Parathyroid adenoma (tissue), 2 donors: ENCODE measurements around the gene MYOF.
"Not testable (repeated sequence)": the region's sequence is repeated elsewhere in the genome, so short reads cannot be mapped to it uniquely, and the experiment has no call there.

ENCODE experiments used
- H2AFZ ChIP-seq: fragments of 300-600 bp; sonication (generic); one replicate; pipeline ENCODE4 v1.7.0; 2017; ENCODE audit warnings: antibody characterized with exemption, mild to moderate bottlenecking
- H3K27ac ChIP-seq: fragments of 300-600 bp; sonication (generic); one replicate; pipeline ENCODE4 v1.7.0; 2017
- H3K27me3 ChIP-seq: fragments of 300-600 bp; sonication (generic); one replicate; pipeline ENCODE4 v1.7.0; 2017; ENCODE audit warnings: low read length; ENCODE audit not compliant: control insufficient read depth, insufficient read depth
- H3K36me3 ChIP-seq: fragments of 300-600 bp; sonication (generic); one replicate; pipeline ENCODE4 v1.7.0; 2017; ENCODE audit warnings: low read length; ENCODE audit not compliant: control insufficient read depth, insufficient read depth
- H3K4me1 ChIP-seq: fragments of 300-600 bp; sonication (generic); one replicate; pipeline ENCODE4 v1.7.0; 2017; ENCODE audit warnings: control low read depth
- H3K4me2 ChIP-seq: fragments of 300-600 bp; sonication (generic); one replicate; pipeline ENCODE4 v1.7.0; 2017; ENCODE audit warnings: low read length
- H3K4me3 ChIP-seq: fragments of 300-600 bp; sonication (generic); one replicate; pipeline ENCODE4 v1.7.0; 2017; ENCODE audit warnings: low read depth, low read length
- H3K79me2 ChIP-seq: fragments of 300-600 bp; sonication (generic); one replicate; pipeline ENCODE4 v1.7.0; 2017; ENCODE audit warnings: control low read depth
- H3K9ac ChIP-seq: fragments of 300-600 bp; sonication (generic); one replicate; pipeline ENCODE4 v1.7.0; 2017; ENCODE audit warnings: mild to moderate bottlenecking
- H3K9me3 ChIP-seq: fragments of 300-600 bp; sonication (generic); one replicate; pipeline ENCODE4 v1.7.0; 2017; ENCODE audit warnings: low read length; ENCODE audit not compliant: control insufficient read depth
- CTCF ChIP-seq: fragments of 300-600 bp; sonication (generic); IDR thresholded peaks from one replicate; pipeline ENCODE4 v1.7.0; 2017; ENCODE audit warnings: antibody characterized with exemption, mild to moderate bottlenecking
- donor health status: primary hyperparathyroidism.

Gene MYOF

DNA sequence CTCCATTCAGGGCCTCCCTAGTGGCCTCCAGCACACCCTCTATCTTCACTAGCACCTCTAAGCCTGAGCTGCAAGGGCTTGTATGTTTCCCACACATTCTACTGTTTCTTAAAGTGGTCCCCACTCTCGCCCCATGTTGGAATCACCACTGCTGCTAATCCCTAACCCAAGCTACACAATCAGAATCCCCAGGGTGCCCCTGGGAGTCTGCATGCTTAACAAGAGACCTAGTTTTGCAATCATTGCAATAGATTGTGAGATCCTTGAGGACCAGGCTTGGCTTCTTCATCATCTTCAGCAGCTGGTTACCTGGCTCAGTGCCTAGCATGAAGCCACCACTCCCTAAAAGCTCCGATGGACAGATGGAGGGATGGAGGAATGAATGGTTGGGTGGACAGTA, 113.9 kb downstream of the MYOF start:
- Histone ChIP-seq H3K79me2 (no peaks in the 10 kb centered on the region), H3K4me1 (no peaks in the 10 kb centered on the region)

GRCh38 chr10:93367664-93368063, 114.5 kb downstream of the MYOF start:
- H3K27ac ChIP-seq = no peak overlapping the region

More for the DNA sequence above, 113.9 kb downstream of the MYOF start:
- H2AFZ ChIP-seq = no peak overlapping the region
- no peaks in the 10 kb centered on the region for H3K9me3 ChIP-seq
- no peak overlapping the region for H3K9ac ChIP-seq
- no peaks in the 10 kb centered on the region for H3K27me3 ChIP-seq
- no peak overlapping the region for H3K4me2 ChIP-seq
- TF ChIP-seq CTCF = no peak
- H3K27ac ChIP-seq = no peak overlapping the region
- H3K36me3 ChIP-seq = no peaks in the 10 kb centered on the region
- H3K4me3 ChIP-seq = no peak overlapping the region

GRCh38 chr10:93364966-93365365, 117.2 kb downstream of the MYOF start:
- Histone ChIP-seq H3K4me3 (no peak overlapping the region), H3K9me3 (no peaks in the 10 kb centered on the region), H3K9ac (no peak overlapping the region), H3K36me3 (no peaks in the 10 kb centered on the region), H3K27me3 (no peaks in the 10 kb centered on the region), H3K4me2 (no peak overlapping the region), H3K79me2 (no peaks in the 10 kb centered on the region), H3K27ac (no peak overlapping the region), H3K4me1 (no peaks in the 10 kb centered on the region), H2AFZ (no peak overlapping the region)
- no peak for TF ChIP-seq CTCF

More at GRCh38 chr10:93367664-93368063, 114.5 kb downstream of the MYOF start:
- Histone ChIP-seq H3K9me3 (no peaks in the 10 kb centered on the region), H3K4me3 (no peak overlapping the region), H2AFZ (no peak overlapping the region), H3K36me3 (no peaks in the 10 kb centered on the region), H3K4me2 (no peak overlapping the region), H3K79me2 (no peaks in the 10 kb centered on the region), H3K27me3 (no peaks in the 10 kb centered on the region), H3K9ac (no peak overlapping the region), H3K4me1 (no peaks in the 10 kb centered on the region)
- no peak for TF ChIP-seq CTCF

- H3K9me3 ChIP-seq = no peaks in the 10 kb centered on the region
- H2AFZ ChIP-seq = no peak overlapping the region
- no peaks in the 10 kb centered on the region for H3K79me2 ChIP-seq
- H3K4me1 ChIP-seq = no peaks in the 10 kb centered on the region
- no peak for TF ChIP-seq CTCF
- no peak overlapping the region for H3K4me3 ChIP-seq
- no peaks in the 10 kb centered on the region for H3K27me3 ChIP-seq
- H3K27ac ChIP-seq = no peak overlapping the region
- no peak overlapping the region for H3K4me2 ChIP-seq
- no peak overlapping the region for H3K9ac ChIP-seq
- H3K36me3 ChIP-seq = no peaks in the 10 kb centered on the region
These were observed 118.1 kb downstream of the MYOF start for GRCh38 chr10:93363891-93364648.

DNA sequence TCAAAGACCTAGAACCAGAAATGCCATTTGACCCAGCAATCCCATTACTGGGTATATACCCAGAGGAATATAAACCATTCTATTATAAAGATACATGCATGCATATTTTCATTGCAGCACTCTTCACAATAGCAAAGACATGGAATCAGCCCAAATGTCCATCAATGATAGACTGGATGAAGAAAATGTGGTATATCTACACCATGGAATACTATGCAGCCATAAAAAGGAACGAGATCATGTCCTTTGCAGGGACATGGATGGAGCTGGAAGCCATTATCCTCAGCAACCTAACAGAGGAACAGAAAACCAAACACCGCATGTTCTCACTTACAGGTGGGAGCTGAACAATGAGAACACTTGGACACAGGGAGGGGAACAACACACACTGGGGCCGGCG, 123.7 kb downstream of the MYOF start:
- not testable (repeated sequence) for H3K4me1 ChIP-seq, H3K4me2 ChIP-seq, H3K4me3 ChIP-seq, H3K9me3 ChIP-seq, H3K27me3 ChIP-seq, H3K9ac ChIP-seq, H3K27ac ChIP-seq, H2AFZ ChIP-seq, H3K79me2 ChIP-seq, H3K36me3 ChIP-seq
